Colonic mucosa (tissue), 4 donors: Measurements from ENCODE around the gene SHE. TPM values are rescaled to one million over a fixed set of nuclear protein-coding genes. Genes with fewer than 3 reads are reported as not detected.

ENCODE experiments used
- DNase-seq: peaks from one replicate; pipeline ENCODE4 v3.0.0-alpha.2; 2020
- H3K27ac ChIP-seq: fragments of 200-600 bp; one replicate; pipeline ENCODE4 v1.8.0; 2021
- H3K27me3 ChIP-seq: fragments of 200-600 bp; one replicate; pipeline ENCODE4 v1.8.0; 2021
- H3K36me3 ChIP-seq: fragments of 200-600 bp; one replicate; pipeline ENCODE4 v1.8.0; 2021
- H3K4me1 ChIP-seq: fragments of 200-600 bp; one replicate; pipeline ENCODE4 v1.8.0; 2021; ENCODE audit warnings: mild to moderate bottlenecking
- H3K4me3 ChIP-seq: fragments of 200-600 bp; one replicate; pipeline ENCODE4 v1.8.0; 2021
- H3K9ac ChIP-seq, 2 donors: one replicate each; pipeline ENCODE4 v1.7.0; 2013; ENCODE audit warnings: control low read depth in 2 of 2, low read depth in 2 of 2, low read length in 2 of 2
- H3K9me3 ChIP-seq: fragments of 200-600 bp; one replicate; pipeline ENCODE4 v1.8.0; 2021
- CTCF ChIP-seq: fragments of 200-600 bp; IDR thresholded peaks from one replicate; pipeline ENCODE4 v1.8.0; 2022; ENCODE audit warnings: antibody characterized with exemption, mild to moderate bottlenecking
- intact Hi-C: fragments of 100-400 bp; cut with DNase I; formaldehyde crosslinking; loops from one replicate; pipeline ENCODE4 v1.14.1; 2022
- total RNA-seq, 2 donors: library from RNA; stranded (reverse); fragmentation: NEBNext Ultra II Directional in 1 of 2; extraction: Animal tissue kit (Norgen Biotek cat#: 25700) in 1 of 2; gene quantifications; one replicate each; pipeline ENCODE4 v1.2.1, GENCODE V29; 2021
- donor health status: healthy.
- donor health status: DM: no; HTN: no; CAD: no.
- donor health status: DM: no; HTN: no; CAD: no.

SHE gene
- total RNA-seq, 2 donors from 2014 or later = 1.7 to 3.9 TPM

- H3K27me3 ChIP-seq = no peaks in the 10 kb centered on the region
- H3K27ac ChIP-seq = no peak overlapping the region
- H3K9ac ChIP-seq = no peak overlapping the region
- H3K4me3 ChIP-seq = no peak overlapping the region
- H3K9me3 ChIP-seq = no peaks in the 10 kb centered on the region
- intact Hi-C loops = no loop called here
- DNase-seq = no peak
- H3K4me1 ChIP-seq = no peaks in the 10 kb centered on the region
- TF ChIP-seq CTCF = no peak
- H3K36me3 ChIP-seq = no peaks in the 10 kb centered on the region
Measured at GRCh38 chr1:154521695-154522094, 19.5 kb upstream of the SHE start.

- H3K27me3 ChIP-seq = no peaks in the 10 kb centered on the region
Measured at GRCh38 chr1:154520333-154520732, 18.1 kb upstream of the SHE start.

GRCh38 chr1:154519591-154519991 lies 17.4 kb upstream of the SHE start:
- Histone ChIP-seq H3K27ac (no peak overlapping the region), H3K9me3 (no peaks in the 10 kb centered on the region), H3K27me3 (no peaks in the 10 kb centered on the region), H3K9ac (no peak overlapping the region), H3K4me3 (no peak overlapping the region), H3K36me3 (no peaks in the 10 kb centered on the region), H3K4me1 (no peaks in the 10 kb centered on the region)
- no peak for DNase-seq
- no peak for TF ChIP-seq CTCF
- intact Hi-C loops = no loop called here

More at GRCh38 chr1:154520333-154520732, 18.1 kb upstream of the SHE start:
- Histone ChIP-seq H3K4me3 (no peak overlapping the region), H3K36me3 (no peaks in the 10 kb centered on the region), H3K9ac (no peak overlapping the region), H3K4me1 (no peaks in the 10 kb centered on the region), H3K27ac (no peak overlapping the region), H3K9me3 (no peaks in the 10 kb centered on the region)
- no peak for TF ChIP-seq CTCF
- DNase-seq = no peak
- intact Hi-C loops = no loop called here

- no peak overlapping the region for H3K4me3 ChIP-seq
- no peaks in the 10 kb centered on the region for H3K27me3 ChIP-seq
- DNase-seq = no peak
- TF ChIP-seq CTCF = no peak
- no peak overlapping the region for H3K27ac ChIP-seq
- no peaks in the 10 kb centered on the region for H3K9me3 ChIP-seq
- no peaks in the 10 kb centered on the region for H3K36me3 ChIP-seq
- no peaks in the 10 kb centered on the region for H3K4me1 ChIP-seq
- intact Hi-C loops = no loop called here
- no peak overlapping the region for H3K9ac ChIP-seq
Measured at GRCh38 chr1:154517661-154518060, 15.4 kb upstream of the SHE start.

GRCh38 chr1:154514066-154514553 lies 11.9 kb upstream of the SHE start:
- no peak for DNase-seq
- Histone ChIP-seq H3K27me3 (no peaks in the 10 kb centered on the region), H3K4me3 (no peak overlapping the region), H3K9ac (no peak overlapping the region), H3K4me1 (no peaks in the 10 kb centered on the region), H3K36me3 (no peaks in the 10 kb centered on the region), H3K27ac (no peak overlapping the region), H3K9me3 (no peaks in the 10 kb centered on the region)
- no peak for TF ChIP-seq CTCF
- intact Hi-C loops = no loop called here
